ENCODE results near the gene SYNDIG1.

DNA sequence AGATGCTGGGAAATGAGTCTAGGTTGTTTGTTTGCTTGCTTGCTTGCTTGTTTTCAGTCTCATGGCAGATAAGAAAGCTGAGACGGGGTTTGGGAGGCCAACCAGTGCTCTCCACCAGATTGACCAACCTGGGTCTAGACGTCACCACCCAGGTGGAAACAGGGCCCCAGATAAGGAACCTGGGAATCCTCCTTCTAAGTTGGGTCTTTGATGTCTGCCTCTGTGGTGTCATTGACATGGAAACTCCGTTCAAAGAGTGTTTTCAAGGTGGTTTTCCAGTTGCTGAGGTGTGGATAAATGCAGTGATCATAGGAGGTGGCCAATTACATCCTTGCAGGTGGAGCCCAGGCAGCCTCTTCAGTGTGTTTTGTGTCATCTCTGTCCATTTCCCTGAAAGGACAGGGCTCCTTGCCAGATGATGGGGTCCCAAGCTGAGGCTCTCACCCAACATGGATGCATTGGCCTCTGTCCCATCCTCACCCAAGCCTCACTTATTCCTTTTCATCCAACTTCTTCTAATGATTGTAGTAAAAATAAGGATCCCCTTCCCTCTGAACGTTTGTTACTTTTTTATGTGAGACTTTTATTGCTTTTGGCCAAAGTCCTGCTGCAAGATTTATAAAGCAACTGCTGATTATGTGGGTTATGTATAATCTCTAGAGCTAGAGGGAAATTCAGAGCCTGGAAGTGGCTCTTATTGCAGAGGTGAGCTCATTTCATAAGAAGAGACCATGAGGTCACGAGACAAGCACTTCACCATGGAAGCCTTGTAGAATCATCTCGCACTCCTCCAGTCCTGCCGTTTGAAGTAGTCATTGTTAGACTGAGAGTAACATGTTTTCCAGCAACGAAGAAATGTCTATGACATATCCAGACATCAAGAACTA lies 32.0 kb upstream of the SYNDIG1 start:
- TF ChIP-seq, protein P1, sequence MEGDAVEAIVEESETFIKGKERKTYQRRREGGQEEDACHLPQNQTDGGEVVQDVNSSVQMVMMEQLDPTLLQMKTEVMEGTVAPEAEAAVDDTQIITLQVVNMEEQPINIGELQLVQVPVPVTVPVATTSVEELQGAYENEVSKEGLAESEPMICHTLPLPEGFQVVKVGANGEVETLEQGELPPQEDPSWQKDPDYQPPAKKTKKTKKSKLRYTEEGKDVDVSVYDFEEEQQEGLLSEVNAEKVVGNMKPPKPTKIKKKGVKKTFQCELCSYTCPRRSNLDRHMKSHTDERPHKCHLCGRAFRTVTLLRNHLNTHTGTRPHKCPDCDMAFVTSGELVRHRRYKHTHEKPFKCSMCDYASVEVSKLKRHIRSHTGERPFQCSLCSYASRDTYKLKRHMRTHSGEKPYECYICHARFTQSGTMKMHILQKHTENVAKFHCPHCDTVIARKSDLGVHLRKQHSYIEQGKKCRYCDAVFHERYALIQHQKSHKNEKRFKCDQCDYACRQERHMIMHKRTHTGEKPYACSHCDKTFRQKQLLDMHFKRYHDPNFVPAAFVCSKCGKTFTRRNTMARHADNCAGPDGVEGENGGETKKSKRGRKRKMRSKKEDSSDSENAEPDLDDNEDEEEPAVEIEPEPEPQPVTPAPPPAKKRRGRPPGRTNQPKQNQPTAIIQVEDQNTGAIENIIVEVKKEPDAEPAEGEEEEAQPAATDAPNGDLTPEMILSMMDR (IDR thresholded peaks at IDR 0.05) = no peak
- no peak for TF ChIP-seq EZH2 (IDR thresholded peaks at IDR 0.05; ENCODE audit: borderline replicate concordance, insufficient read depth, low read depth, low read length, poor library complexity, severe bottlenecking)
